Stimulated activated CD4-positive, alpha-beta T cell treated with anti-CD3 and anti-CD28 coated beads, TNF-alpha, amount 100 ng/mL, for 24 hours (primary cell): ENCODE results near the gene OPCML.

Source experiments
- DNase-seq, 3 experiments: peaks; one replicate each; pipeline ENCODE4 v3.0.0-alpha.2; 2020; ENCODE audit warnings: low read depth in 3 of 3

OPCML gene

DNA sequence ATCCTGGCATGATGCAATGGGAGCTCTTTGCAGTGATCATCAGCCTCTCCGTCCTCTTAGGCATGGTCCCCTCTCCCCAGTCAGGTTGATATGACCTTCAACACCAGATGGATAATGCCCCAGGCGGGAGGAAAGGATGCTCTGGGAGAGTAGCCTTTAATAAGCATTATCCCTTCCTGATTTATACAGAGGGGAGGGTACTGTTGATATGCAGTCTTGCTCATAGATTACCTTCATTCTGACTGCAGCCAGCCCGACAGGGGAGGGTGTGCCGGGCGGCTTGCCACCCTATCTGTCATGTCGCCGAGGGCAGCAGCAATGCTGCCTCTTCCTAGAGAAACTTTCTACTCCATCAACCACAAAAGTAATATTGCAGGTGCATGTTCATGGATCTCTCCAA, 497.4 kb downstream of the OPCML start:
- no peak for DNase-seq

GRCh38 chr11:133029107-133029506, 503.2 kb downstream of the OPCML start:
- no peak for DNase-seq

DNA sequence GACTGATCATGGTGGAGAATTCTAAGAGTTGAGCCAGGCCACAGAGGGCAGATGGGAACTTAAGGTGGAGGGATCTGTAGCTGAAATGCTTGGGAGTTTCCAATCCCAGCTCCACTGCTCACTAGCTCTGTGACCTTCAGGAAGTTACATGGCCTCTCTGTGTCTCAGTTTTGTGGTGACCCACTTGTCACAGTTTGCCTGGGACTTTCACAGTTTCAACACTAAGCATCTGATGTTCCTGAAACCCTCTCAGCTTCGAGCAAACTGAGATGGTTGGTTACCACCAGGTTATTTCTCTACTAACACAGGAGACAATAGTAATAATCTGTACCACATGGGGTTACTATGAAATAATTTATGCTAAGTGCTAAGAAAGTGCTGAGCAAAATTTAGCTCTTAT, 505.3 kb downstream of the OPCML start:
- no peak for DNase-seq

GRCh38 chr11:133024301-133024700, 508.0 kb downstream of the OPCML start:
- DNase-seq: no peak

DNA sequence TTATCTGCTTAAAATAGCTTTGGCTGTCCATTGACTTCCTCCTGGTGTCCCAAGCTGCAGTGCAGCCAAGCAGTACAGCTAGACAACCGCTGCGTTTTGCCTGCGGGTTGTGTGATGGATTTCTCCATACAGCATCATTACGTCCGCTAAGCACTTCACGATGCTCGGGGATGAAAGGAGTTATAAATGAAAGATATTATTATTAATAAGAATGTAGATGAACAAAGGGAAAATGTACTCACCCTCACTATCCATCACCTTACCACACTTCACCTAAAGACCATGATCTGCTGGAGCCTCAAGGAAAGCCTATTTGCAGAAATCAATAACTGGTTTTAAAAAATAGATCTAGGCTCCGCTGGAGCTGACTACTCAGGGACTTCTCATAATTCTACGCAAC, 509.1 kb downstream of the OPCML start:
- no peak for DNase-seq

DNA sequence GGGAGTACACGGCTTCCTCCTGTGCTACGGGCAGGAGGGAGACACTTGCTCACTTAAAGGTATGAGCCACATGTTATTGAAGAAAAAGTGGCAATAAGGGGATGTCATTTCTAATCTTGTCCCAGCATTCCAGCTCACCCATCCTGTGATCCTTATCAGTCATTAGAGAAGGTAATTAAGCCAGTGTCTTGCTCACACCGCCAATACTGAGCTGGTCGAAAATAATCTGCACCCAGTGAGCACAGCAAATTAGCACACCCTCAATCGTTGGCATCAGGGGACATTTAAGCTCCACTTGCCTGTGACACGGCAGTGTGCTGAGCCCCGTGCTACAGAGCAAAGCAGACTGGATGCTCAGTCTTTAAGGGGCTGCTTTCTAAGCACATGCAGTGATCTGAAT, 510.7 kb downstream of the OPCML start:
- DNase-seq: no peak

DNA sequence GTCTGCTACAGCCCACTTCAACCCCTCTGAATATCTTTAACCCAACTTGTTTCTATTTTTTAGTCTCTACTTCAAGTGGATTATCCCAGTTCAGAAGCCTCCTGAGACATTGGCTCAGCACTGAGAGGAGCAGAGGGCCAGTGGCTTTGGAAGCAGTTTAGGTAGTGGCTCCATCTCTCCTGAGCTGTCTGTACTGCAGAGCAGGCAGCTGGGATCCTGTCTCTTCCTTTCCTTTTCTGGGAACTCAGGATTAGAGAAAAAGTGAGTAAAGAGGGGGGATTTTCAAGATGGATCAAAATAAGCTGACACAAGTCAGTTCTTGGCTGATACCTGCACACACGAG, 512.0 kb downstream of the OPCML start:
- no peak for DNase-seq

DNA sequence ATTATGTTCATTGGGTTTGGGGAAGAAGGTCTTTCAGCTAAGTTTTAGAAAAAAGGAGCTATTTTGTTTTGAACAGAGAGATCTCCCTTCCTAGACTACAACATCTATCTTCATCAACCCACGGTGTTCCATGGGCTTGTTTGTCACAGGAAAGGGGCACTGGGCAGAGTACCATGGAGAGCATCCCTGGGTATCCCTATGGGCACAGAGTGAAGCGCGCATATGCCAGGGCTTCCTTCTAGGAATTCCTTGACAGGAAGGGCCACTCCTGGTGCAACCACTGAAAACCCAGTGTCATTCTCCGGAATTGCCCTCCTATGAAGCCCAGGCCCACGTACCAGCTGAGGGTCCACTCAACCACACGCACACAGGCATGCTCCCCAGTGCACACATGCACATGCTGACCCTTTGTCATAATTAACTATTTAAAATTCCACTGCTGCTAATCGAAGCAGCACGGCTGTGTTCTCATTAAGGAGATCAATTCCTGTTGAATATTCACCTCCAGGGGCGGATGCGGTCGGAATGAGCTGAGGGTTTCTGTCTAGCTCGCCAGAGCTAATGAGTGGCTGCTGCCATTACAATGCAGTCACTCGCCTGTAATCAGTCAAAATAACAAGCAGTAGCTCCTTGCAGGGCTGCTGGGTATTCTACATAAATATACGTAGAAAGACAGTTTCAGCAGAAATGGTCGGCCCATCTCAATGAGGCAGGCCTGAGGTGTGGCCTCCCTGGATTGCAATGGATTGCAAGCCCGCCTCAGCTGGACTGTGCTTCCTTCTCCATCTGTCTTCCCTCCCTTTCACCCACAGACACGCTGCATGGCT, 512.5 kb downstream of the OPCML start:
- no peak for DNase-seq

DNA sequence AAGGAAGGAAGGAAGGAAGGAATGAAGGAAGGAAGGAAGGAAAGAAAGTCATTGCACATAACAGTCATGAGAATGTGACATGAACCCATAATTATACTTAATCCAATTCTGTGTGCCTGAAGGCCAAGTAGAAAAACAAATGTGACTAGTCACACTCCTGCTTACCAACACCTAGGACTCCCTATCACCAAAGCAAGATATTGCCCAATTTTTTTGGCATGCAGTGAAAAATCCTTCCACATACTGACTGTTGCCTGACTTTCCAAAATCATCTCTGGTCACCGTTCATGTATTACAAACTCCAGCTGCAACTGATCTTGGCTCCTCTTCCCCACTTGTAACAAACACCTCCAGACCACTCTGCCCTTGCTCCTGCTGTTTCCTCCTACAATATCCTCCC, 516.8 kb downstream of the OPCML start:
- DNase-seq: no peak

DNA sequence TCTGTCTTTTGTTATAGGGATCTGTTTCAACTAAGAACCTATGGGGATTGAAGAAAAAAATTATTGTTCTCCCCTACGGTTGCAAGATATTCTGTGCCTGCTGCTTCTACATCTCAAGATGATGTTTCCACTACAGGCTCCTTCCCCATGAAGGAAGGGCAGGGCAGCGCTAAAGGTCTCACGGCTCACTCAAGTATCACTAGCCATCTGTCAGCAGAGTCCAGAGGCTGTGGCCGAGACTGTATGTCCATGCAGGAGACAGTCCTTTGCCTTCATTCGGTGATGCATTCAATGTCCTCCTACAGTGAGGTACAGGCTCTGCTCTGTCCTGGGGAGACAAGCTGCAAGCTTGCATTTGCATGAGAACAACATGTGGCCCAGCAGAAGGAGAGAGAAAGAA, 518.0 kb downstream of the OPCML start:
- DNase-seq: no peak

DNA sequence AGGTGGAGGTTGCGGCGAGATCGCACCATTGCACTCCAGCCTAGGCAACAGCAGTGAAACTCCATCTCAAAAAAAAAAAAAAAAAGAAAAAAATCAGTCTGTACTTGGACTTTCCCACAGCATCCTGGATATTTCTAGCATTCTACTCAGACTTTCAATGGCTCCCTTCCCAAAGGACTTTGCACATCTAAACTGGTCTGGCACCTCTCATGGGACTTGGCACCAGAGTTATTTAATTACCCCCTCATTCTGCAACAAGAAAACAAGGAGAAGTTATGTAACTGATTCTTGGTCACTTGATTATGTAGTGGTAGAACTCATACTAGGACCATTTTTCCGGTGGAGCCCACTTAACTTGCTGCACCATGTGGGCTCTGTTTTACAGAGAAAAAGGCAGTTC, 519.5 kb downstream of the OPCML start:
- DNase-seq: no peak

DNA sequence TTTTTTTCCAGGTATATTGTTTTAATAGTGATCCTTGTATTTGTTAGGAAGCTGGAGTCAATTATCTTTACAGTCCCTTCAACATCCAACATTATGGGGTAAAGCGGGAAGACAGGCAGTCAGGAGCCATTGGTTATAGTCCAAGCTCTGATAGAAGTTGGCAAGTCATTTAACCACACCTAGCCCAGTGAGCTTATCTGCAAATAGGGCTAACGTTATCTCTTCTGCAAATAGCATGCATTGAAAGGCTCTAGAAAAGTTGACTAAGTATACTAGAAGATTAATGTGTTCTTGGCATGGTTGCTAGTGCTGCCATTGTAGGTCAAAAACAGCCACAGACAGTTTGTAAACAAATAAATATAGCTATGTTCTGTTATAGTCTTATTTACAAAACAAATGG, 520.7 kb downstream of the OPCML start:
- no peak for DNase-seq

GRCh38 chr11:133007027-133007584, 525.2 kb downstream of the OPCML start:
- no peak for DNase-seq

GRCh38 chr11:133004369-133004768, 527.9 kb downstream of the OPCML start:
- DNase-seq: no peak

GRCh38 chr11:132999516-132999915, 532.8 kb downstream of the OPCML start:
- no peak for DNase-seq

GRCh38 chr11:132999031-132999430, 533.3 kb downstream of the OPCML start:
- no peak for DNase-seq

- no peak for DNase-seq
Measured at GRCh38 chr11:132997396-132997795, 534.9 kb downstream of the OPCML start.

DNA sequence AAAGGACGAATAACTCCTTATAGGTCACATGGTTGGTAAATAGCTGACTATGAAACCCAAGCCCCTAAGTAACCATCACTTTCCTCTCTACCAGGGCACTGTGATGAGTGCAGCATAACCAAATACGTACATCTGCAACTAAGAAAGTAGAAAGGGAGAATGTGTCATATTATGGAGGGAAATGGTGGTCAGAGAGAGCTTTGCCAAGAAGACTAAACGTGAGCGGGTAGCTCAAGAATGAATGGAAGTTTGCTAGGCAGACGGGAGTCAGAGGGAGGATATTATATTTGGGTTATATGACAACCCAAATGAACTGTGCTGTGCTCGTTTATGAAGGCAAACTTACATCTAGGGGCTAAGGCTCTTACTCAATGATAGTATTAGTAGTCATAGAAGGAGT, 537.3 kb downstream of the OPCML start:
- DNase-seq: no peak

- no peak for DNase-seq
Measured at GRCh38 chr11:132993991-132994502, 538.3 kb downstream of the OPCML start.

GRCh38 chr11:132992838-132993631, 539.3 kb downstream of the OPCML start:
- no peak for DNase-seq

DNA sequence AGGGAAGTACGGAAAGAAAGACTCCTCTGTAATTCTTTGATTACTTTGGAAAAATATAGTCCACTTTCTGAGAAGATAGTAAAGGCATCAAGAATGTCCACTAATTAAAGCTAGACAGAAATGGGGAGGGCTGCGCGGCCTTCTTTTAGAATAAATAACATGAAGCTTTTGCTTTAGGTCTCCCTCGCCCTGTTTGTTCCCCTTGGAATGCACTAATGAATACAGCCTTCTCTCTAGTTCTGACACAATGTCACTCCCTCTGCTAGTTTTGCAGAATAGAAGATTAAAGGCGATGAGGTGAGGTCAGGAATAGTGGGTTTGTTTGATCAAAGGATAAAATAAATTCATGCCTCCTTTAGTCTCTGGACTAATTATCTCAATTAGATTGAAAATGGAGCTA, 543.9 kb downstream of the OPCML start:
- DNase-seq: no peak

GRCh38 chr11:132987936-132988335, 544.4 kb downstream of the OPCML start:
- DNase-seq: no peak

DNA sequence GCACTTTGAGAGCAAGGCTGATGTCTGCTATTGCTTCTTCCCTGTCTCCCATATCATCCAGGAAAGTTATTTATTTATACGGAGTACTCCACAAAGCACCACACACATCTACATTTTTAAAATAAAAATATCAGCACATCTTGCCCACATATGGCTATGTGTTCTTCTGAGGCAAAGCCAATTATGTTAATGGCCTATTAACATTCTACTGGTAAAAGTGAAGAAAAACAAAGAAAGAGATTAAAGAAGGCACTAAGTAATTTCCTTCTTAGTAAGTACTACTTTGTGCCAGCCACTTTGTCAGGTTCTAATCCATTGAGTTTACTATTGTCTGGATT, 548.7 kb downstream of the OPCML start:
- DNase-seq: no peak
